GM23338 (cell line): ENCODE measurements around the gene MCM3AP.

Experiments used
- CREB1 ChIP-seq: fragments of 250-450 bp; sonication (Bioruptor Pico); IDR thresholded peaks from 2 replicates; pipeline ENCODE4 v1.5.0; 2020; ENCODE audit warnings: low read depth, mild to moderate bottlenecking, moderate library complexity
- EZH2 ChIP-seq: fragments of 200-600 bp; sonication (generic); IDR thresholded peaks from one replicate; pipeline ENCODE4 v1.8.0; 2017; ENCODE audit warnings: antibody characterized with exemption, mild to moderate bottlenecking, low read depth; ENCODE audit not compliant: unreplicated experiment
- EZH2phosphoT487 ChIP-seq: fragments of 200-600 bp; sonication (generic); IDR thresholded peaks from one replicate; pipeline ENCODE4 v1.8.1; 2018; ENCODE audit warnings: antibody characterized with exemption; ENCODE audit not compliant: unreplicated experiment
- JUNB ChIP-seq: IDR thresholded peaks from one replicate; pipeline ENCODE4 v1.6.1; 2016; ENCODE audit warnings: antibody characterized with exemption; ENCODE audit not compliant: unreplicated experiment
- POLR2AphosphoS5 ChIP-seq: IDR thresholded peaks from 2 replicates; pipeline ENCODE4 v1.6.1; 2016; ENCODE audit warnings: antibody characterized with exemption, low read depth
- STAT1 ChIP-seq: IDR thresholded peaks from one replicate; pipeline ENCODE4 v1.6.1; 2016; ENCODE audit warnings: antibody characterized with exemption; ENCODE audit not compliant: unreplicated experiment
- ZNF114 ChIP-seq: fragments of 250-450 bp; sonication (Bioruptor Pico); IDR thresholded peaks from 2 replicates; pipeline ENCODE4 v1.5.0; 2020; ENCODE audit warnings: mild to moderate bottlenecking, moderate library complexity
- ZNF331 ChIP-seq: fragments of 250-450 bp; sonication (Bioruptor Pico); IDR thresholded peaks from 2 replicates; pipeline ENCODE4 v1.5.0; 2020; ENCODE audit warnings: low read depth, mild to moderate bottlenecking, moderate library complexity
- TF ChIP-seq, protein P1 (sequence below): IDR thresholded peaks from one replicate; pipeline ENCODE4 v1.6.1; 2018; ENCODE audit warnings: antibody characterized with exemption; ENCODE audit not compliant: unreplicated experiment
- TF ChIP-seq, protein P2 (sequence below), 2 experiments: fragments of 200-600 bp in 1 of 2; sonication (generic) in 1 of 2; conservative IDR thresholded peaks; 2 replicates each; pipeline versions ENCODE4 v1.5.1 to v1.6.1; 2016 to 2017; ENCODE audit warnings: antibody characterized with exemption in 2 of 2, low read depth in 2 of 2, mild to moderate bottlenecking in 2 of 2, moderate library complexity in 1 of 2
- TF ChIP-seq, protein P3 (sequence below): IDR thresholded peaks from 2 replicates; pipeline ENCODE4 v1.6.1; 2016; ENCODE audit warnings: antibody characterized with exemption

DNA sequence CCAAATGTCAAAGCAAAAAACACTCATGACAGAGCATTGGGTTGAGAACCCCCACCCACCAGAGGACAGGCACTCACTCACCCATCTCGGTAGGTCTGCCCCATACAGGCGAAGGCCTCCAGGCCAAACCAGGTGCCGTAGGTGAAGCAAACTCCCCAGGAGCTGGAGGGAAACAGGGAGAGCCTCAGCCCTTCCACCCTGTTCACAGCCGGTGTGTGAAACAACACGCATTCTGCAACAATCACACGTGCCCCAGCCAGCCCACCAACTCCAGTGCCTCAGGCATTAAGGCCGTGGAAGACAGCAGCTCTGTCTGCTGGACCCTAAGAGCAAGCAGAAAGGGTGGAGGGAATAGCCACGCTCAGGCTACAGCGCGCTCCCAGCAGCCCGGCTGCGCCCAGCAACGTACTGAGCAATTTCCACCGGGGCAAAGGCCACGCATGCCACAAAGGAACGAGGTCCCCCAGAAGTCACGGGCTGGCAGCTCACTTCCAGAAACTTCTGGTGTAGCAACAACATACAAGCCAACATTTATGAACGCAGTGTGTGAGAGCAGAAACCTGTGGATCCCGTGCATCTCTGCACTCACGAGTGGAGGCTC is 89.7 kb downstream of the MCM3AP start:
- TF ChIP-seq, protein P1, sequence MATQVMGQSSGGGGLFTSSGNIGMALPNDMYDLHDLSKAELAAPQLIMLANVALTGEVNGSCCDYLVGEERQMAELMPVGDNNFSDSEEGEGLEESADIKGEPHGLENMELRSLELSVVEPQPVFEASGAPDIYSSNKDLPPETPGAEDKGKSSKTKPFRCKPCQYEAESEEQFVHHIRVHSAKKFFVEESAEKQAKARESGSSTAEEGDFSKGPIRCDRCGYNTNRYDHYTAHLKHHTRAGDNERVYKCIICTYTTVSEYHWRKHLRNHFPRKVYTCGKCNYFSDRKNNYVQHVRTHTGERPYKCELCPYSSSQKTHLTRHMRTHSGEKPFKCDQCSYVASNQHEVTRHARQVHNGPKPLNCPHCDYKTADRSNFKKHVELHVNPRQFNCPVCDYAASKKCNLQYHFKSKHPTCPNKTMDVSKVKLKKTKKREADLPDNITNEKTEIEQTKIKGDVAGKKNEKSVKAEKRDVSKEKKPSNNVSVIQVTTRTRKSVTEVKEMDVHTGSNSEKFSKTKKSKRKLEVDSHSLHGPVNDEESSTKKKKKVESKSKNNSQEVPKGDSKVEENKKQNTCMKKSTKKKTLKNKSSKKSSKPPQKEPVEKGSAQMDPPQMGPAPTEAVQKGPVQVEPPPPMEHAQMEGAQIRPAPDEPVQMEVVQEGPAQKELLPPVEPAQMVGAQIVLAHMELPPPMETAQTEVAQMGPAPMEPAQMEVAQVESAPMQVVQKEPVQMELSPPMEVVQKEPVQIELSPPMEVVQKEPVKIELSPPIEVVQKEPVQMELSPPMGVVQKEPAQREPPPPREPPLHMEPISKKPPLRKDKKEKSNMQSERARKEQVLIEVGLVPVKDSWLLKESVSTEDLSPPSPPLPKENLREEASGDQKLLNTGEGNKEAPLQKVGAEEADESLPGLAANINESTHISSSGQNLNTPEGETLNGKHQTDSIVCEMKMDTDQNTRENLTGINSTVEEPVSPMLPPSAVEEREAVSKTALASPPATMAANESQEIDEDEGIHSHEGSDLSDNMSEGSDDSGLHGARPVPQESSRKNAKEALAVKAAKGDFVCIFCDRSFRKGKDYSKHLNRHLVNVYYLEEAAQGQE, result no peak
- TF ChIP-seq POLR2AphosphoS5 (no peak), CREB1 (no peak), EZH2phosphoT487 (no peak), JUNB (no peak), EZH2 (no peak), ZNF331 (no peak), STAT1 (no peak), ZNF114 (CRISPR knock-in tag) (no peak)
- TF ChIP-seq, protein P2, sequence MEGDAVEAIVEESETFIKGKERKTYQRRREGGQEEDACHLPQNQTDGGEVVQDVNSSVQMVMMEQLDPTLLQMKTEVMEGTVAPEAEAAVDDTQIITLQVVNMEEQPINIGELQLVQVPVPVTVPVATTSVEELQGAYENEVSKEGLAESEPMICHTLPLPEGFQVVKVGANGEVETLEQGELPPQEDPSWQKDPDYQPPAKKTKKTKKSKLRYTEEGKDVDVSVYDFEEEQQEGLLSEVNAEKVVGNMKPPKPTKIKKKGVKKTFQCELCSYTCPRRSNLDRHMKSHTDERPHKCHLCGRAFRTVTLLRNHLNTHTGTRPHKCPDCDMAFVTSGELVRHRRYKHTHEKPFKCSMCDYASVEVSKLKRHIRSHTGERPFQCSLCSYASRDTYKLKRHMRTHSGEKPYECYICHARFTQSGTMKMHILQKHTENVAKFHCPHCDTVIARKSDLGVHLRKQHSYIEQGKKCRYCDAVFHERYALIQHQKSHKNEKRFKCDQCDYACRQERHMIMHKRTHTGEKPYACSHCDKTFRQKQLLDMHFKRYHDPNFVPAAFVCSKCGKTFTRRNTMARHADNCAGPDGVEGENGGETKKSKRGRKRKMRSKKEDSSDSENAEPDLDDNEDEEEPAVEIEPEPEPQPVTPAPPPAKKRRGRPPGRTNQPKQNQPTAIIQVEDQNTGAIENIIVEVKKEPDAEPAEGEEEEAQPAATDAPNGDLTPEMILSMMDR (conservative IDR thresholded peaks at IDR 0.05; ENCODE audit: low read depth in 2 of 2), result no peak
- TF ChIP-seq, protein P3, sequence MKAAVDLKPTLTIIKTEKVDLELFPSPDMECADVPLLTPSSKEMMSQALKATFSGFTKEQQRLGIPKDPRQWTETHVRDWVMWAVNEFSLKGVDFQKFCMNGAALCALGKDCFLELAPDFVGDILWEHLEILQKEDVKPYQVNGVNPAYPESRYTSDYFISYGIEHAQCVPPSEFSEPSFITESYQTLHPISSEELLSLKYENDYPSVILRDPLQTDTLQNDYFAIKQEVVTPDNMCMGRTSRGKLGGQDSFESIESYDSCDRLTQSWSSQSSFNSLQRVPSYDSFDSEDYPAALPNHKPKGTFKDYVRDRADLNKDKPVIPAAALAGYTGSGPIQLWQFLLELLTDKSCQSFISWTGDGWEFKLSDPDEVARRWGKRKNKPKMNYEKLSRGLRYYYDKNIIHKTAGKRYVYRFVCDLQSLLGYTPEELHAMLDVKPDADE, result no peak
